Muscle layer of duodenum (tissue), 2 donors: ENCODE results near the gene SPIRE1.

Experiments
- H3K27ac ChIP-seq: one replicate; pipeline ENCODE4 v1.7.0; 2013; ENCODE audit warnings: mild to moderate bottlenecking, low read length
- H3K27me3 ChIP-seq: one replicate; pipeline ENCODE4 v1.7.0; 2013; ENCODE audit warnings: low read depth, mild to moderate bottlenecking, control low read depth, low read length
- H3K36me3 ChIP-seq, 2 donors: one replicate each; pipeline ENCODE4 v1.7.0; 2013; ENCODE audit warnings: low read length in 2 of 2, control low read depth in 1 of 2, mild to moderate bottlenecking in 1 of 2; ENCODE audit not compliant: insufficient read depth in 2 of 2, control insufficient read depth in 1 of 2
- H3K4me1 ChIP-seq, 2 donors: one replicate each; pipeline ENCODE4 v1.7.0; 2013; ENCODE audit warnings: low read length in 2 of 2, mild to moderate bottlenecking in 2 of 2, control low read depth in 1 of 2, moderate library complexity in 1 of 2; ENCODE audit not compliant: insufficient read depth in 2 of 2, control insufficient read depth in 1 of 2
- H3K4me3 ChIP-seq, 2 donors: one replicate each; pipeline ENCODE4 v1.7.0; 2013; ENCODE audit warnings: low read length in 2 of 2, low read depth in 1 of 2, mild to moderate bottlenecking in 1 of 2
- H3K9me3 ChIP-seq, 2 donors: one replicate each; pipeline ENCODE4 v1.7.0; 2013; ENCODE audit warnings: low read length in 2 of 2, control low read depth in 1 of 2, mild to moderate bottlenecking in 1 of 2; ENCODE audit not compliant: control insufficient read depth in 1 of 2
- donor health status: healthy.

Gene SPIRE1

DNA sequence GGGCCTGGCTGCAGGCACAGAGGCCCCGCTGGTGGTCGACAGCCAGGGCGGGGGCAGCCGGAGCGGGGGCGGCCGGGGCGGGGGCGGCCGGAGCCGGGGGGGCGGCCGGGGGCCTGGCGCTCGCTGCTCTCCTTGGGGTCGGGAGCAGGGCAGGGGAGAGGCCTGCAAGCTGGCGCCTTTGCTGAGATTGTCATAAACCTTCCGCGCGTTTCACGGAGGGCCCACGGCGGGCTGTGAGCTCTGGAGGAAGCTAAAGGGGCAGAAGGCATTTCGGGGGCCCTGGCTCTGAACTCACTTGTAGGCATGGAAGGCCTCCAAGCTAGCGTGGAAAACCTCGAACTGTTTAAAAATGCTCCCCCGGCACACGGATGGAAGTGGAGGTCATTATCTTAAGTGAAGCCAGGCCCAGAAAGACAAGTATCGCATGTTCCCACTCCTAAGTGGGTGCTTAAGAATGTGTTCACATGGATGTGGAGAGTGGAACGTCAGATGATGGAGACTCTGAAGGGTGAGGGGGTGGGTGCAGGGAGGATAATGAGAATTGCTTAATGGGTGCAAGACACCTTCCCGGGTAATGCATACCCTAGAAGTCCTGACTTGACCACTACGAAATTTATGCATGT is 249.5 kb downstream of the SPIRE1 start:
- peak overlapping the region; percentile 63 for H3K27ac ChIP-seq

GRCh38 chr18:12406371-12407111 is 251.4 kb downstream of the SPIRE1 start:
- Histone ChIP-seq H3K9me3 (no peaks in the 10 kb centered on the region), H3K4me1 (peaks cover 0 to 14% of the 10 kb centered on the region in 2 donors), H3K27me3 (peaks cover 10% of the 10 kb centered on the region), H3K4me3 (no peak overlapping the region), H3K36me3 (no peaks in the 10 kb centered on the region), H3K27ac (no peak overlapping the region)

More for the DNA sequence above, 249.5 kb downstream of the SPIRE1 start:
- Histone ChIP-seq H3K27me3 (peaks cover 7% of the 10 kb centered on the region), H3K36me3 (no peaks in the 10 kb centered on the region), H3K9me3 (no peaks in the 10 kb centered on the region), H3K4me3 (peak overlapping the region; percentile 63 to 66), H3K4me1 (peaks cover 0 to 14% of the 10 kb centered on the region in 2 donors)

GRCh38 chr18:12405066-12405465 is 252.8 kb downstream of the SPIRE1 start:
- peaks cover 0 to 14% of the 10 kb centered on the region in 2 donors for H3K4me1 ChIP-seq
- H3K36me3 ChIP-seq: no peaks in the 10 kb centered on the region
- H3K4me3 ChIP-seq: no peak overlapping the region
- no peak overlapping the region for H3K27ac ChIP-seq
- H3K9me3 ChIP-seq: no peaks in the 10 kb centered on the region
- H3K27me3 ChIP-seq: peaks cover 10% of the 10 kb centered on the region

DNA sequence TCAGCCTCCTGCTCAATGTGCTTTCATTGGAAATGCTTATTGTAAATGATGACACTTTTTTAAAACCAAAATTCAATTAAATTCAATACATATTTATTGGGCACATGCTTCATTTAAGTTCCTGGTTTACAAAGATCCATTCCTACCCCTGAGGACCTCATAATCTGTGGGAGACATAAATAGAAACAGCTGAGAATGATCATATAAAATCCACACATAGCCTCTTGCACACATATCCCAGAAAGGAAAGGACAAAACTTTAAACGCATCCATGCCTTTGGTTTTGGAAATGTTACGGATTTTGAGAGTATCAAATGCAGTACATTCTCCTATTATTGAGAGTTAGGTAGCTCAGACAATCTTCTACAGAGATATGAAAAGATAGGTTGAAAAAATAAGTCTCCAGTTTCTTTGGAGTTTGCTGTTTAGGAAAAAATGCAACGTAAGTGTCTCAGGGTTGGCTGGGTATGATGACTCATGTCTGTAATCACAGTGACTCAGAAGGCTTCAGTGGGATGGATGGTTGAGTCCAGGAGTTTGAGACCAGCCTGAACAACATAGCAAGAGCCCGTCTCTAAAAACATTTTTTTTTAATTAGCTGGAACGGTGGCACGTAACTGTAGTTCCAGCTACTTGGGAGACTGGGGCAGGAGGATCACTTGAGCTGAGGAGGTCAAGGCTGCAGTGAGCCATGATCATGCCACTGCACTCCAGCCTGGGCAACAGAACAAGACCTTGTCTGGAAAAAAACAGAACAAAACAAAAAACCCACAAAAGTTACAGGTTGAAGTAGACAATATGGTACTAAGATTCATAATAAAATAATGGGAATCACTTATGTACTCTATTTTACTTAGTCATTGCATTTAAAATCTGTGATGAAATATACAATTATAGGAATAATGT is 254.1 kb downstream of the SPIRE1 start:
- Histone ChIP-seq H3K4me1 (peaks cover 0 to 10% of the 10 kb centered on the region in 2 donors), H3K27me3 (peaks cover 10% of the 10 kb centered on the region), H3K9me3 (no peaks in the 10 kb centered on the region), H3K4me3 (no peak overlapping the region), H3K36me3 (no peaks in the 10 kb centered on the region), H3K27ac (no peak overlapping the region)

DNA sequence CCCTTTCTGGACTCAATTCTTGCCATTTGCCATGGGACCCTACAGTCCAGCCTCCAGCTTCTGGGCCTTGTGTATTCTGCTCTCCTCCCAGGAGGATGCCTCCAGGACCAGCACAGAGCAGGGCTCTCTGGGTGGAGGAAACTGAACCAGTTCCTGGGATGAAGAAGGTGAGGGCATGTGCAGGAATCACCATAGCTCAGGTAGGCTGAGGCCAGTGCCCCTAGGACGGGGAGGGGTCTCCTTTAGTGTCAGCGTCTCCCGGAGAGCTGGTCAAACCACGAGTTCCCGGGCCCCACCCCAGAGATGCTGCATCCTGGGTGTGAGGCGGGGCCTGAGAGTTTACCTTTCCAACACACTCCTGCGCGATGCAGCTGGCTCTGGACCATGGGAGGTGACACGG is 256.0 kb downstream of the SPIRE1 start:
- Histone ChIP-seq H3K4me3 (no peak overlapping the region), H3K4me1 (no peaks in the 10 kb centered on the region), H3K36me3 (no peaks in the 10 kb centered on the region), H3K9me3 (no peaks in the 10 kb centered on the region), H3K27ac (no peak overlapping the region), H3K27me3 (peaks cover 10% of the 10 kb centered on the region)

DNA sequence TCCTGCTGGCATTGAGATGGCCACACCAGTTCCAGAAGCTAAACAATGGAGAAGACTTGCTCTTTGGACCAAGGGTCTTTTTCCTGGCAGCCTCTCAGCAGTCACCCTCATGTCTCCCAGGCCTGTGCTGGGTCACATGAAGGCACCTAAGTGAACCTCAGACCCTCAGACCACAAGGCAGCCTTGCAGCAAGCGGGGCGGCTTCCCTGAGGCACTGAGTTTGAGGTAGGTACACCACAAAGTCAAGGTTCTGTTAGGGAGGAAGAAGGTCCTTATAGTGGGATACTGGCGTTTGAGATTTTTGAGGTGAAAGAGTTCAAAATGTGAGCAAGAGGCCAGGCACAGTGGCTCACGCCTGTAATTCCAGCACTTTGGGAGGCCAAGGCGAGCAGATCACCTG is 258.7 kb downstream of the SPIRE1 start:
- Histone ChIP-seq H3K27ac (no peak overlapping the region), H3K4me3 (no peak overlapping the region), H3K9me3 (no peaks in the 10 kb centered on the region), H3K36me3 (no peaks in the 10 kb centered on the region), H3K4me1 (no peaks in the 10 kb centered on the region), H3K27me3 (peaks cover 3% of the 10 kb centered on the region)

GRCh38 chr18:12398625-12399024 is 259.3 kb downstream of the SPIRE1 start:
- Histone ChIP-seq H3K4me1 (no peaks in the 10 kb centered on the region), H3K27ac (no peak overlapping the region), H3K9me3 (no peaks in the 10 kb centered on the region), H3K27me3 (peaks cover 3% of the 10 kb centered on the region), H3K4me3 (no peak overlapping the region), H3K36me3 (no peaks in the 10 kb centered on the region)

- H3K27me3 ChIP-seq: peaks cover 3% of the 10 kb centered on the region
- no peaks in the 10 kb centered on the region for H3K9me3 ChIP-seq
- no peaks in the 10 kb centered on the region for H3K4me1 ChIP-seq
- no peak overlapping the region for H3K27ac ChIP-seq
- no peaks in the 10 kb centered on the region for H3K36me3 ChIP-seq
- no peak overlapping the region for H3K4me3 ChIP-seq
These were observed 260.1 kb downstream of the SPIRE1 start for GRCh38 chr18:12397793-12398192.

- Histone ChIP-seq H3K27me3 (peaks cover 3% of the 10 kb centered on the region), H3K4me3 (no peak overlapping the region), H3K9me3 (no peaks in the 10 kb centered on the region), H3K27ac (no peak overlapping the region), H3K36me3 (no peaks in the 10 kb centered on the region), H3K4me1 (no peaks in the 10 kb centered on the region)
These were observed 260.7 kb downstream of the SPIRE1 start for GRCh38 chr18:12397254-12397653.
